GM23338 (cell line): Measurements from ENCODE around the gene SCLY. TPM values are rescaled to one million over a fixed set of nuclear protein-coding genes. Genes with fewer than 3 reads are reported as not detected.

ENCODE experiments used
- ATAC-seq: fragments of 200-7000 bp; cut with Tn5 transposase; 3 replicates; pipeline ENCODE4 v1.9.1; 2020
- DNase-seq: peaks from one replicate; pipeline ENCODE4 v3.0.0-alpha.2; 2015; ENCODE audit warnings: low spot score
- H2AFZ ChIP-seq: fragments of 200-600 bp; sonication (generic); 2 replicates; pipeline ENCODE4 v1.8.0; 2016; ENCODE audit warnings: antibody characterized with exemption, mild to moderate bottlenecking, moderate library complexity
- H3F3A ChIP-seq: fragments of 200-600 bp; sonication (generic); replicated peaks from 2 replicates; pipeline ENCODE4 v1.8.0; 2017; ENCODE audit warnings: antibody characterized with exemption, mixed run types, low read depth
- H3K27ac ChIP-seq: fragments of 200-600 bp; sonication (generic); 2 replicates; pipeline ENCODE4 v1.6.1; 2016; ENCODE audit warnings: low read depth
- H3K27me3 ChIP-seq: fragments of 200-600 bp; sonication (generic); 2 replicates; pipeline ENCODE4 v1.8.0; 2016; ENCODE audit warnings: mild to moderate bottlenecking, mixed run types, moderate library complexity; ENCODE audit not compliant: insufficient read depth
- H3K36me3 ChIP-seq: fragments of 200-600 bp; sonication (generic); 2 replicates; pipeline ENCODE4 v1.8.0; 2016; ENCODE audit warnings: mild to moderate bottlenecking; ENCODE audit not compliant: insufficient read depth
- H3K4me1 ChIP-seq: fragments of 200-600 bp; sonication (generic); 2 replicates; pipeline ENCODE4 v1.8.0; 2016; ENCODE audit warnings: mild to moderate bottlenecking, moderate library complexity; ENCODE audit not compliant: insufficient read depth
- H3K4me2 ChIP-seq: fragments of 200-600 bp; sonication (generic); 2 replicates; pipeline ENCODE4 v1.7.1; 2017; ENCODE audit warnings: mixed run types
- H3K4me3 ChIP-seq: fragments of 200-600 bp; sonication (generic); 2 replicates; pipeline ENCODE4 v1.6.1; 2016; ENCODE audit warnings: mixed run types
- H3K79me2 ChIP-seq: fragments of 200-600 bp; sonication (generic); replicated peaks from 2 replicates; pipeline ENCODE4 v1.8.0; 2017; ENCODE audit warnings: mild to moderate bottlenecking; ENCODE audit not compliant: insufficient read depth
- H3K9me2 ChIP-seq: fragments of 200-600 bp; sonication (generic); 2 replicates; pipeline ENCODE4 v1.8.0; 2017; ENCODE audit not compliant: insufficient read depth
- H4K20me1 ChIP-seq: fragments of 200-600 bp; sonication (generic); replicated peaks from 2 replicates; pipeline ENCODE4 v1.8.0; 2017; ENCODE audit warnings: mild to moderate bottlenecking; ENCODE audit not compliant: insufficient read depth
- H3K27ac Mint-ChIP-seq: 2 replicates; pipeline ENCODE4 v1.8.0; 2020; ENCODE audit warnings: inconsistent platforms, mild to moderate bottlenecking, moderate library complexity, mixed read lengths
- H3K27me3 Mint-ChIP-seq: 3 replicates; pipeline ENCODE4 v1.8.0; 2022; ENCODE audit warnings: low read depth, mild to moderate bottlenecking, moderate library complexity, mixed read lengths, inconsistent platforms; ENCODE audit not compliant: insufficient read depth, poor library complexity
- H3K36me3 Mint-ChIP-seq: 3 replicates; pipeline ENCODE4 v1.8.0; 2021; ENCODE audit warnings: low read depth, mild to moderate bottlenecking, inconsistent platforms, moderate library complexity, mixed read lengths
- H3K4me1 Mint-ChIP-seq: 3 replicates; pipeline ENCODE4 v1.8.0; 2020; ENCODE audit warnings: mild to moderate bottlenecking, inconsistent platforms, mixed read lengths
- H3K4me3 Mint-ChIP-seq: 3 replicates; pipeline ENCODE4 v1.8.0; 2021; ENCODE audit warnings: moderate library complexity, mild to moderate bottlenecking, inconsistent platforms, mixed read lengths
- H3K9me3 Mint-ChIP-seq: 3 replicates; pipeline ENCODE4 v1.8.0; 2020; ENCODE audit warnings: moderate library complexity, mild to moderate bottlenecking, inconsistent platforms, mixed read lengths
- CREB1 ChIP-seq: fragments of 250-450 bp; sonication (Bioruptor Pico); IDR thresholded peaks from 2 replicates; pipeline ENCODE4 v1.5.0; 2020; ENCODE audit warnings: low read depth, mild to moderate bottlenecking, moderate library complexity
- EZH2 ChIP-seq: fragments of 200-600 bp; sonication (generic); IDR thresholded peaks from one replicate; pipeline ENCODE4 v1.8.0; 2017; ENCODE audit warnings: antibody characterized with exemption, mild to moderate bottlenecking, low read depth; ENCODE audit not compliant: unreplicated experiment
- JUNB ChIP-seq: IDR thresholded peaks from one replicate; pipeline ENCODE4 v1.6.1; 2016; ENCODE audit warnings: antibody characterized with exemption; ENCODE audit not compliant: unreplicated experiment
- POLR2AphosphoS5 ChIP-seq: IDR thresholded peaks from 2 replicates; pipeline ENCODE4 v1.6.1; 2016; ENCODE audit warnings: antibody characterized with exemption, low read depth
- ZNF114 ChIP-seq: fragments of 250-450 bp; sonication (Bioruptor Pico); IDR thresholded peaks from 2 replicates; pipeline ENCODE4 v1.5.0; 2020; ENCODE audit warnings: mild to moderate bottlenecking, moderate library complexity
- ZNF331 ChIP-seq: fragments of 250-450 bp; sonication (Bioruptor Pico); IDR thresholded peaks from 2 replicates; pipeline ENCODE4 v1.5.0; 2020; ENCODE audit warnings: low read depth, mild to moderate bottlenecking, moderate library complexity
- polyA plus RNA-seq: library from polyadenylated mRNA; unstranded; fragments of >200 nt; fragmentation: Nextera tagmentation; extraction: Ambion mirVana; gene quantifications from 2 replicates; pipeline ENCODE4 v1.2.1, GENCODE V29; 2016
- total RNA-seq: library from RNA; depleted of rRNA; stranded (reverse); fragments of >200 nt; shearing (Covaris generic); gene quantifications from 2 replicates; pipeline ENCODE4 v1.2.3, GENCODE V29; 2014
- TF ChIP-seq, protein P1 (sequence below): fragments of 250-450 bp; sonication (Bioruptor Pico); IDR thresholded peaks from 2 replicates; pipeline ENCODE4 v1.5.0; 2020; ENCODE audit warnings: mild to moderate bottlenecking, moderate library complexity
- TF ChIP-seq, protein P2 (sequence below): IDR thresholded peaks from 2 replicates; pipeline ENCODE4 v1.6.1; 2016; ENCODE audit warnings: antibody characterized with exemption

SCLY gene
- total and polyA plus RNA-seq, 2 experiments from 2014 or later = 57.2 to 80.3 TPM

DNA sequence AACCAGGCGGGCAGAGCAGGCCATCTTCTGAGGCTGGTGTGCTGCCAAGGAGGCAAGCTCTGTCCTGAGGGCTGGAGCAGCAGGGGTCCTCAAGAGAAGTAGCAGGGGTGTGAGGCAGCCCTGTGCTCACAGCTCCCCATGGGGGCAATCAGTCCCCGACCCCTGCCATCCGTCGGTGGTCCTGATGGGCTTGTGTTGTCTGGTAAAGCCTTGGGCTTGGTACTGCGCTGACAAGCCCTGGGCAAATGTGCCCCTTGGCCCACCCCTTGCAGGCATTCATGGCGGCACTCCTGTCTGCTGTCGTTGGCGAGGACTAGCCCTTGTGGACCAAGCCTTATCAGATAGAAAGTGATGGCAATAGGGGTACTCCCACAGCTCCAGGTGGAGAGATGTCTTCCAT is 22.6 kb upstream of the SCLY start (continued):
- TF ChIP-seq, protein P1, sequence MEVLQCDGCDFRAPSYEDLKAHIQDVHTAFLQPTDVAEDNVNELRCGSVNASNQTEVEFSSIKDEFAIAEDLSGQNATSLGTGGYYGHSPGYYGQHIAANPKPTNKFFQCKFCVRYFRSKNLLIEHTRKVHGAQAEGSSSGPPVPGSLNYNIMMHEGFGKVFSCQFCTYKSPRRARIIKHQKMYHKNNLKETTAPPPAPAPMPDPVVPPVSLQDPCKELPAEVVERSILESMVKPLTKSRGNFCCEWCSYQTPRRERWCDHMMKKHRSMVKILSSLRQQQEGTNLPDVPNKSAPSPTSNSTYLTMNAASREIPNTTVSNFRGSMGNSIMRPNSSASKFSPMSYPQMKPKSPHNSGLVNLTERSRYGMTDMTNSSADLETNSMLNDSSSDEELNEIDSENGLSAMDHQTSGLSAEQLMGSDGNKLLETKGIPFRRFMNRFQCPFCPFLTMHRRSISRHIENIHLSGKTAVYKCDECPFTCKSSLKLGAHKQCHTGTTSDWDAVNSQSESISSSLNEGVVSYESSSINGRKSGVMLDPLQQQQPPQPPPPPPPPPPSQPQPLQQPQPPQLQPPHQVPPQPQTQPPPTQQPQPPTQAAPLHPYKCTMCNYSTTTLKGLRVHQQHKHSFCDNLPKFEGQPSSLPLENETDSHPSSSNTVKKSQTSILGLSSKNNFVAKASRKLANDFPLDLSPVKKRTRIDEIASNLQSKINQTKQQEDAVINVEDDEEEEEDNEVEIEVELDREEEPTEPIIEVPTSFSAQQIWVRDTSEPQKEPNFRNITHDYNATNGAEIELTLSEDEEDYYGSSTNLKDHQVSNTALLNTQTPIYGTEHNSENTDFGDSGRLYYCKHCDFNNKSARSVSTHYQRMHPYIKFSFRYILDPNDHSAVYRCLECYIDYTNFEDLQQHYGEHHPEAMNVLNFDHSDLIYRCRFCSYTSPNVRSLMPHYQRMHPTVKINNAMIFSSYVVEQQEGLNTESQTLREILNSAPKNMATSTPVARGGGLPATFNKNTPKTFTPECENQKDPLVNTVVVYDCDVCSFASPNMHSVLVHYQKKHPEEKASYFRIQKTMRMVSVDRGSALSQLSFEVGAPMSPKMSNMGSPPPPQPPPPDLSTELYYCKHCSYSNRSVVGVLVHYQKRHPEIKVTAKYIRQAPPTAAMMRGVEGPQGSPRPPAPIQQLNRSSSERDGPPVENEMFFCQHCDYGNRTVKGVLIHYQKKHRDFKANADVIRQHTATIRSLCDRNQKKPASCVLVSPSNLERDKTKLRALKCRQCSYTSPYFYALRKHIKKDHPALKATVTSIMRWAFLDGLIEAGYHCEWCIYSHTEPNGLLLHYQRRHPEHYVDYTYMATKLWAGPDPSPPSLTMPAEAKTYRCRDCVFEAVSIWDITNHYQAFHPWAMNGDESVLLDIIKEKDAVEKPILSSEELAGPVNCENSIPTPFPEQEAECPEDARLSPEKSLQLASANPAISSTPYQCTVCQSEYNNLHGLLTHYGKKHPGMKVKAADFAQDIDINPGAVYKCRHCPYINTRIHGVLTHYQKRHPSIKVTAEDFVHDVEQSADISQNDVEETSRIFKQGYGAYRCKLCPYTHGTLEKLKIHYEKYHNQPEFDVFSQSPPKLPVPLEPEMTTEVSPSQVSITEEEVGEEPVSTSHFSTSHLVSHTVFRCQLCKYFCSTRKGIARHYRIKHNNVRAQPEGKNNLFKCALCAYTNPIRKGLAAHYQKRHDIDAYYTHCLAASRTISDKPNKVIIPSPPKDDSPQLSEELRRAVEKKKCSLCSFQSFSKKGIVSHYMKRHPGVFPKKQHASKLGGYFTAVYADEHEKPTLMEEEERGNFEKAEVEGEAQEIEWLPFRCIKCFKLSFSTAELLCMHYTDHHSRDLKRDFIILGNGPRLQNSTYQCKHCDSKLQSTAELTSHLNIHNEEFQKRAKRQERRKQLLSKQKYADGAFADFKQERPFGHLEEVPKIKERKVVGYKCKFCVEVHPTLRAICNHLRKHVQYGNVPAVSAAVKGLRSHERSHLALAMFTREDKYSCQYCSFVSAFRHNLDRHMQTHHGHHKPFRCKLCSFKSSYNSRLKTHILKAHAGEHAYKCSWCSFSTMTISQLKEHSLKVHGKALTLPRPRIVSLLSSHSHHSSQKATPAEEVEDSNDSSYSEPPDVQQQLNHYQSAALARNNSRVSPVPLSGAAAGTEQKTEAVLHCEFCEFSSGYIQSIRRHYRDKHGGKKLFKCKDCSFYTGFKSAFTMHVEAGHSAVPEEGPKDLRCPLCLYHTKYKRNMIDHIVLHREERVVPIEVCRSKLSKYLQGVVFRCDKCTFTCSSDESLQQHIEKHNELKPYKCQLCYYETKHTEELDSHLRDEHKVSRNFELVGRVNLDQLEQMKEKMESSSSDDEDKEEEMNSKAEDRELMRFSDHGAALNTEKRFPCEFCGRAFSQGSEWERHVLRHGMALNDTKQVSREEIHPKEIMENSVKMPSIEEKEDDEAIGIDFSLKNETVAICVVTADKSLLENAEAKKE (CRISPR knock-in tag) = no peak
- TF ChIP-seq ZNF331 (CRISPR knock-in tag) = no peak
- no peak for TF ChIP-seq JUNB
- no peak for TF ChIP-seq ZNF114 (CRISPR knock-in tag)

DNA sequence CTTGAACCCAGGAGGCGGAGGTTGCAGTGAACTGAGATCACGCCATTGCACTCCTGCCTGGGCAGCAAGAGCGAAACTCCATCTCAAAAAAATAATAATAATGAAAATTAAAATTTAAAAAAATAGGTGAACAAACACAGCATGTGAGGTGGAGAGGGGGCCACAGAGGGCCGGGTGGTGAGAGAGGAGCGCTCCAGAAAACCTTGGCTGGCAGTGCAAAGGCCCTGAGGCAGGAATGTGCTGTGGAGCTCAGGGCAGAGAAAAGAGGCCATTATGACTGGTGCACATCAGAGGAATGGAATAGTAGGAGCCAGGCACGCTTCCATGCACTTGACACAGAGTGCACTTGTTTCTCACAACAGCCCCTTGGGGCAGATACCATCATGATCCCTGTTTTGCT is 21.6 kb upstream of the SCLY start:
- Mint-ChIP-seq H3K4me3 (no peak overlapping the region), H3K36me3 (peaks cover 37% of the 10 kb centered on the region), H3K27me3 (no peaks in the 10 kb centered on the region), H3K9me3 (no peaks in the 10 kb centered on the region), H3K27ac (no peak overlapping the region), H3K4me1 (no peaks in the 10 kb centered on the region)
- no peak overlapping the region for H3K4me2 ChIP-seq
- H3K4me1 ChIP-seq = no peaks in the 10 kb centered on the region
- no peak for ATAC-seq
- H3F3A ChIP-seq = no peaks in the 10 kb centered on the region
- no peaks in the 10 kb centered on the region for H3K79me2 ChIP-seq
- DNase-seq = no peak
- H3K27me3 ChIP-seq = no peaks in the 10 kb centered on the region
- H3K27ac ChIP-seq = no peak overlapping the region
- peaks cover 19% of the 10 kb centered on the region for H3K36me3 ChIP-seq
- H4K20me1 ChIP-seq = 0 out of 2 replicates have a peak, but pooled peaks cover 7% of the 10 kb centered on the region
- TF ChIP-seq CREB1 = no peak
- TF ChIP-seq, protein P2, sequence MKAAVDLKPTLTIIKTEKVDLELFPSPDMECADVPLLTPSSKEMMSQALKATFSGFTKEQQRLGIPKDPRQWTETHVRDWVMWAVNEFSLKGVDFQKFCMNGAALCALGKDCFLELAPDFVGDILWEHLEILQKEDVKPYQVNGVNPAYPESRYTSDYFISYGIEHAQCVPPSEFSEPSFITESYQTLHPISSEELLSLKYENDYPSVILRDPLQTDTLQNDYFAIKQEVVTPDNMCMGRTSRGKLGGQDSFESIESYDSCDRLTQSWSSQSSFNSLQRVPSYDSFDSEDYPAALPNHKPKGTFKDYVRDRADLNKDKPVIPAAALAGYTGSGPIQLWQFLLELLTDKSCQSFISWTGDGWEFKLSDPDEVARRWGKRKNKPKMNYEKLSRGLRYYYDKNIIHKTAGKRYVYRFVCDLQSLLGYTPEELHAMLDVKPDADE = no peak
- TF ChIP-seq POLR2AphosphoS5 = no peak
- no peak for TF ChIP-seq EZH2
- TF ChIP-seq, protein P1 (CRISPR knock-in tag) = no peak
- no peak overlapping the region for H2AFZ ChIP-seq
- no peaks in the 10 kb centered on the region for H3K9me2 ChIP-seq
- H3K4me3 ChIP-seq = no peak overlapping the region
